ENCODE results near the gene SORBS2.

DNA sequence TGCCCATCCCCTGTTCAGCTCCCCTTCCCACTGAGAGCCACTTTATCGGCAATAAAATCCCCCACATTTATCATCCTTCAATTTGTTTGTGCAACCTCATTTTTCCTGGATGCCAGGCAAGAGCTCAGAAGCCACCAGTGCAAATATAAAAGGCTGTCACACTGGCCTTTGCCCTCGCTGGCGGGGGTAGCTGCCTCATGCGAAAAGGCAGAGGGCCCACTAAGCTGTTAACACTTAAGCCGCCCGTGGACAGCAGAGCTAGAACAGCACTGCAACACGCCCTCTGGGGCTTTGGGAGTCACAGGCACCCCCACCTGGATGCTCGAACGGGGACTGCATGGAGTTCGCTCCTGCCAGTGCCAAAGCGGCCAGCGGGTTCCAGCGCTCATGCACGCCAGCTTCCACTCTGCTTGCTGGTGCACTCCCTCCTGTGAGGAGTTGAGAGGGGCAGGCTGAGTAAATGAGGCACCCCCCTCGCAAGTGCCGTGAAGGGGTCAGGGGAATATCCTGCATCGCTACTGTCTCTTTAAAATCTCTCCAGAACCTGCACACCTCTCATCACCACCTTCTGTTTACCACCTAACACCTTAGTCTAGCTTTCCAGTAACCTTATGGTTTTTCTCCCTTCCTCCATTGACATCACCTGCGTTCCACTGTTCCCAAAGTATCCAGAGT, 99.5 kb downstream of the SORBS2 start:
- TF ChIP-seq, protein P1, sequence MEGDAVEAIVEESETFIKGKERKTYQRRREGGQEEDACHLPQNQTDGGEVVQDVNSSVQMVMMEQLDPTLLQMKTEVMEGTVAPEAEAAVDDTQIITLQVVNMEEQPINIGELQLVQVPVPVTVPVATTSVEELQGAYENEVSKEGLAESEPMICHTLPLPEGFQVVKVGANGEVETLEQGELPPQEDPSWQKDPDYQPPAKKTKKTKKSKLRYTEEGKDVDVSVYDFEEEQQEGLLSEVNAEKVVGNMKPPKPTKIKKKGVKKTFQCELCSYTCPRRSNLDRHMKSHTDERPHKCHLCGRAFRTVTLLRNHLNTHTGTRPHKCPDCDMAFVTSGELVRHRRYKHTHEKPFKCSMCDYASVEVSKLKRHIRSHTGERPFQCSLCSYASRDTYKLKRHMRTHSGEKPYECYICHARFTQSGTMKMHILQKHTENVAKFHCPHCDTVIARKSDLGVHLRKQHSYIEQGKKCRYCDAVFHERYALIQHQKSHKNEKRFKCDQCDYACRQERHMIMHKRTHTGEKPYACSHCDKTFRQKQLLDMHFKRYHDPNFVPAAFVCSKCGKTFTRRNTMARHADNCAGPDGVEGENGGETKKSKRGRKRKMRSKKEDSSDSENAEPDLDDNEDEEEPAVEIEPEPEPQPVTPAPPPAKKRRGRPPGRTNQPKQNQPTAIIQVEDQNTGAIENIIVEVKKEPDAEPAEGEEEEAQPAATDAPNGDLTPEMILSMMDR (conservative IDR thresholded peaks at IDR 0.05; ENCODE audit: low read length) = no peak
- TF ChIP-seq EZH2phosphoT487 (IDR thresholded peaks at IDR 0.05; ENCODE audit: borderline replicate concordance) = no peak

All from Loucy (cell line).